ENCODE data around the gene FBXO42.
"Not testable (repeated sequence)": the region's sequence is repeated elsewhere in the genome, so short reads cannot be mapped to it uniquely, and the experiment has no call there.

Gene FBXO42

DNA sequence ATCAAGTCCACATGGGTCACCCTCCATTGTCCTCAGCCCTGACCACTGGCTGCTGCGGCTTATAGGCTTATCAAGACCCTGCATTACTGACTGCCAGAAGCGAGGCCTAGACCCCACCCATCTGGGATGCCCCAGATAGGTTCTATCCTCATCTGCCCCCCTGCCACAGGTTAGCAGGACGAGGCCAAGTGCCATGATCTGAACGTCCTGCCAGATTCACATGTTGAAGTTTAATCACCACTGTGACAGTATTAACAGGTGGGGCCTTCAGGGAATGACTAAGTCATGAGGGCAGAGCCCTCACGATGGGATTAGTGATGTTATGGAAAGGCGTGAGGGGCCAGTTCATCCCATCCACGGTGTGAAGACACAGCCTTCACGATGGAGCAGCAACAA lies 109.1 kb downstream of the FBXO42 start:
- no peak for DNase-seq (ENCODE audit: low read depth)

DNA sequence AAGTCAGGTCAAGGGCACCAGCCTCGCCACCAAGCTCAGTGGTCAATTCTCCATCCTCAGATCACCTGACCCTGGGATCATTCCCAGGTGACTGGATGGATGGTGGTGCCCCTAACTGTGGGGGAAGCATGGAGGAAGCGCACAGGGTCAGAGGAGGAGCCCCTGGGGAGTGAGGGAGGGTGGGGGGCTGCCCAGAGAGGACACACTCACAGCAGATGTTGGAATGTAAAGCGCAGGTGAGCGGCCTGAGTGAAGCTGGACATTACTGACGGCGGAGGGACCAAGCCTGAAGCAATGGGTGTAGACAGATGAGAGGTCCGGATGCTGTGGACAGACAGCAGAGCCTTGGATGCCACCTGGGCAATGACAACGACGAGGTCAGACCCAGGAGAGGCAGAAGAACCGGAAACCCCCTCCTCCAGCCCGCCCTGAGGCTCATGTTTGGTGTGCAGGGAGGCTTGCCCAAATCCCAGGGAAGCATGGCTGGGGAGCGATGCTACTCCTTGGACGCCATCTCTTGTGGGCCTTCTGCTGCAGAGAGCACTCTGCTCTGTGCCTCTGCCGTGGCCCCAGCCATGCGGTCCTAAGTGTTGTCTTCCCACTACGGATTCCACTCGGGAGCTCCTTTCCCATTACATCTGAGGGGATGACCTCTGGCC lies 109.6 kb downstream of the FBXO42 start:
- DNase-seq (ENCODE audit: low read depth), result no peak

DNA sequence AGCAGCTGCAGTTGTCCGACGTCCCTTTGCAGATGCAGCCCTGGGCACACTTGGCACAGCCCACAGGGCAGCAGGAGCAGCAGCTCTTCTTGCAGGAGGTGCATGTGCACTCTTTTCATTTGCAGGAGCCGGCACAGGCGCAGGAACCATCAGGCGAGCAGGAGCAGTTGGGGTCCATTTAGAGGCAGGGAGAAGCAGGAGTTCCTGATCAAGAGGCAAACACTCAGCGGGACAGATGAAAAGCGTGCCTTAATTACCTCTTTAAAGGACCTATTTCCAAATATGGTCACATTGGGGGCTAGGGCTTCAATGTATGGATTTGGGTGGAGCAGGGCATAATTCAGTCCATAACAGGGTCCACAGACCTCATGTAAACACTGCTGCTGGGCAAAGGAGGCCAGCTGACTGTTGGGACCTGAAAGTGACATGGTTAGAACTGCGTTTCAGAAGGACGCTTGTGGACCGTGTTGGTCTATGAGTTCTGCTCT lies 111.0 kb downstream of the FBXO42 start:
- DNase-seq (ENCODE audit: low read depth), result no peak

DNA sequence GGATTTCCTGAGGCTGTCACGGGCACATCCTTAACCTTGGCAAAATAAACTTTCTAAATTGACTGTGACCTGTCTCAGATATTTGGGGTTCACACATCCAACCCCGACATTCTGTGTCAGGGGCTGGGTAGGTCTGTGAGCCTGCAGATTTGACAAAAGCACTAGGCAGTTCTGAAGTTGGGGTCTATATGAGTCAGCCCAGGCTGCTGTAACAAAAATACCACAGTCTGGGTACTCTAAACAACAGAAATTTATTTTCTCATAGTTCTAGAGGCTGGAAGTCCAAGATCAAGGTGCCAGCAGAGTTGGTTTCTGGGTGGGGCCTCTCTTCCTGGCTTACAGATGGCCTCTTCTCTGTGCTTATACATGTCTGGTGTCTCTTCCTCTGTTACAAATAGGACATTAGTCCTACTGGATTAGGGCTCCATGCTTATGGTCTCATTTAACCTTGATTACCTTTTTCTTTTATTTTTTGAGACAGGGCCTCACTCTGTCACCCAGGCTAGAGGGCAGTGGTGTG lies 112.2 kb downstream of the FBXO42 start:
- DNase-seq (ENCODE audit: low read depth), result no peak

DNA sequence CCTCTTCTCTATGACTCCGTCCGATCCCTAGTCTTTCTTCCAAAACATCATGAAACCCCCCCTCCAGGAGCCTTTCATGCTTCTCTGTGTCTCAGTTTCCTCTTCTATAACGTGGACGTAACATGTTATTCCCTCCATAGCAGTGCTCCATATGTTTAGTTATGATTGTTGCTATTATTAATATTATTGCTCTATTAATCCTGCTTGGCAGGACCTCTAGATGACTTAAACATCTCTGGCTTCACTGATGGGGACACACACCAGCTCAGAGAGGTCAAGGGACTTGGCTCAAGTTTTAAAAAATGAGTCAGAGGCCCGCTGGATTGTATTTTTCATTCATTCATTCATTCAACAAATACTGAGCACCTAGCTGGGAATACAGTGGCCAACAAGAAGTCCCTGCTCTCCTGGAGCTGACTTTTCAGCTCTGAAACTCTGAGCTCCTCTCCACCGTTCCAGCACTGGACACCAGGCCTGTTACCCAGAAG lies 114.9 kb downstream of the FBXO42 start:
- no peak for DNase-seq (ENCODE audit: low read depth)

DNA sequence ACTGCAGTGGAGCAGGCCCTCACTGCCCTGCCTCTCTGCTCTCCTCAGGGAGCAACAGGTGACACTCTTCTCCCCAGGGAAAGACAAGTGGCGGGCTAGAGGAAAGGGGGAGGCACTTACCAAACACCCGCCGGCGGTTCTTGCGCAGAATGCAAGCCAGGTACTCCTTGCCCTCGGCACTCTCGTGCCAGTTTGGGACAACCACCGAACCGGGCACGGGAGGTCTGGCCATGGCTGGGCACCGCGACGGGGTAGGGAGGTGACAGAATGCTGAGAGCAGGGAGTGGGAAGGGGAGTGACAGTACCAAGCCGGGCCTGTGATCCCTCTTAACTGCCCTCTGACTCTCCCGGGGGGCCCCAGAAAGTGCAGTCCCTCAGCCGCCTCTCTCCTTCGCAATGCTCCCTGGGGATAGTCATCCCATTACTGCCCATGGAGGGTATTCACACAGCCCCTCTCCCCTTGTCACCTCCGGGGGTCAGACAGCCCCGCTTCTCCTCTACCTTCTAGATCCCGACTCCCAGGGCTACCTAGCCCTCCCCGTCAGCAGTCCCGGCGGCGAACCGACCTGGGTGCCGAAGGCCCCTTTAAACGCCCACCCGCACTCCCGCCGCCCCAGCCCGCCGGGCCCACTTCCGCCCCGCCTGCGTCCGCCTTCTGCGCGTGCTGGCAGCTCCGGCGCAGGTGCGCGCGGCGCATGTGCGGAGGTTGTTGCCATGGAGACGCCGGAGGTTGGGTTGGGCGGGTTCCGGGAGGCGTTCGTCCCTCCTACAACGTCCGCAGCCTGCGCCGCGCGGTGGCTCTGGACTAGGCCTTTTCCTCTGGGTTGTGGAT lies 115.6 kb downstream of the FBXO42 start, which contains the start of gene CPLANE2:
Gene CPLANE2 (minus strand): TSS at position 673 of the 832 bp plus-strand sequence. CDS start 441 bp downstream, at position 232.
- peak; percentile 73 for DNase-seq (ENCODE audit: low read depth)

DNA sequence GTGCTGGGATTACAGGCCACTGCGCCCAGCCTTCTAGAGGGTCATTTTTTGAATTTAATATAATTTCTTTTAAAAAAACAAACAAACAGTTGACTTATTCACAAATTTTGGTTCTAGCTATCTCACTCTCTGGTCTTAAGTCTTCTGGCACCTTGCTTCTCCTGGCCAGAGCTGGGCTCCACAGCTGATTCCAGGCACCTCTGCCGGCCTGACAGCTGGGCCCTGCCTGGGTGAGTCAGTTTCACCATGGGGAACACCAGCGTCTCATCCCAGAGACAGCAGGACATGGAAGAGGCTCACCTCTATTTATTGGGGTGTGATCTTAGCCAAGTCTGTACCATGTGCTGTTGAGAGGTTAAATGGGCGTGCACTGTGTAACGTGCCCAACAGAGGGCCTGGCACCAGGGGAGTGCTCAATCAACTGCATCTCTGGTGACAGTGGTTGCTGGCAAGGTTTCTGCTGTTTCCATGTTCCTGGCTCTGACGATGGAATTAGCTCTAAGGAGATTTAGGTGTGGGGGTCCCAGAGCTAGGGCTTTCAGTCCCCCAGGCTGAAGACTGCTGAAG lies 116.3 kb downstream of the FBXO42 start:
- no peak for DNase-seq (ENCODE audit: low read depth)

DNA sequence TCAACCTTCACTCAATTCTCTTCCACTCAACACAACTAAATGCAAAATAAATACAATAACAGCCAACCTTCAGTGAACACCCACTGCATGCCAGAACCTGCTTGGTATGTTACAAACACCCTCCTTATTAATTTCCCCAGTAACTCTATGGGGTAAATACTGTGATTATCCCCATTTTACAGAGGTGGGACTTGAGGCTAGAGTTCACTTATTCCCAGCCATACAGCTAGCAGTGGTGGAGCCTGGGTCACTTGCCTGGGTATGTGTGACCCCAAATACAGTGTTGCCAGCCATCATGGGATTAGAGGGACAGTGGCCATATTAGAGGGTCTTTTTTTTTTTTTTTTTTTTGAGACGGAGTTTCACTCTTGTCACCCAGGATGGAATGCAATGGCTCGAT lies 116.9 kb downstream of the FBXO42 start:
- no peak for DNase-seq (ENCODE audit: low read depth)

DNA sequence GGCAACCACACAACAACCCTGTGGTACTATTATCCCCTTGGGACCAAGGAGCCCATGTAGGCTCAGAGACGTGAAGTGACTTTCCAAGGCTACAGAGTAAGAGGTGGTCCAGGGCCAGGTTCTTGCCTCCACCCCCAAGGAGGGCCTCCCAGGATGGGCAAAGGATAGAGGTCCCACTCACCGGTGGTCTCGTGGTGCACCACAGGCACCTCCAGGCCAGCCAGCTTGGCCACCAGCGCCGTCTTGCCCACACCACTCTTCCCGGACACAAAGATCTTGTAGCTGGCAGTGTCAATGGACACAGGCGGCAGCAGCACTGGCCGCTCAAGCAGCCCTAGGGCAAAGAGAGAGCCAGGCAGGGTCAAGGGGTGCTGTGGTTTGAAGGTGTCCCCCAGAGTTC lies 118.8 kb downstream of the FBXO42 start:
- no peak for DNase-seq (ENCODE audit: low read depth)

DNA sequence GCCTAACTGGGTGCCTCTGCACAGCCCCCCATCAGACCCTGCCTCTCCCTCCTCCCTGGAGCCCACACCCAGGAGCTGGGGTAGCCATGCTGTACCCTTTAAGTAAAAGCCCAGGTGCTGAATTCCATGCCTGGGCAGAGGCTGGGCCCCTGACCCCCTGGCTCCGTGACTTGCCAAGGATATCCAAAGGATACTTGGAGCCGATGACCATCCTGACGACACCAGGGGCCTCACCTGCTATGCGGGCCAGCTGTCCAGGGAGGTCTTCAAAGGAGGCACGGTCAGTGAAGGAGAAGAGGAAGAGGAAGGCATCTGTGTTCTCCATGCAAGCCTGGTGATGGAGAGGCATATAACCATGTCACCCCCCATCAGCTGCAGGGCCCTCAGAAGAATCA lies 120.0 kb downstream of the FBXO42 start:
- no peak for DNase-seq (ENCODE audit: low read depth)

DNA sequence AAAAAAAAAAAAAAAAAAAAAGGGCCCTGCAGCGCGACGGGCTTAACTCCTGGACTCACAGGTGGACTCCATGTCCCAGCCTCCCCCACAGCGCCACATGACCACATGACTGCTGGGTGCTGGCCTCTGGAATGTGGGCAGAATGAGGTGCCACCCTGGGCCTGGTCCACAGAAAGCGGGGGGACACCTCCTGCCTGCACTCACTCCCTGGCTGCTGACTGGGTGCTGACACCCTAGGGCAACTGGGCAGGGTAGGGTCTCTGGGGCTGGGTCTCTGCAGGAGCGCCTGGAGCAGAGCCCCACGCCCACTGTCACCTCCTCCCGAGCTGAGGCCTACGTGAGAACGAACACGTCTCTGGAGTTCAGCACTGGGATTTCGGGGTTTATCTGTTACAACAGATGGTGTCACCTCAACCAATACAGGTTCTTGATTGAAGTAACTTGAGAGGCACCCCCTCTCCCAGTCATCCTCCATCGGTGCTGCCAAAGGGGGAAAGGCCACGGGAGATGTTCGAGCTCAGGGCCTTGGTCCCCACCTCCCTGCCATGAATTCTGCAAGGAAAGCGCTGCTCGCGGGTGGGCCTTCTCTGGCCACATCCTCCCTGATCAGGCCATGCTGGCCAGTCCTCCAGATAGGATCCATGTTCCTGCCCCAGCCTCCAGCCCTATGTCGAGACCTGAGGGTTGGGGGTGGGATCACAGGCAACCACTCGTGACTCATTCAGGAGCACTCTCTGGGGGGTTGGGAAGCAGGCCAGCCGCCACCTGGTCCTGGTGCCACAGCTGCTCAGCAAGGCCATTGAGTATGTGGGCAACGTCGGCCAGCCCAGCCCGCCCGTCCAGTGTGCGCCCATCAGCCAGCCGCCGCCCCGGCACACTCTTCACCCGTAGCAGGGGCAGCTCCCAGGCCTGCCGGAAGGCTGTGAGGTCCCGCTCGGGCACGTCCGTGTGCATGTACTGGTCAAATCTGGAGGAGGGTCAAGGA lies 120.7 kb downstream of the FBXO42 start:
- DNase-seq (ENCODE audit: low read depth), result no peak

DNA sequence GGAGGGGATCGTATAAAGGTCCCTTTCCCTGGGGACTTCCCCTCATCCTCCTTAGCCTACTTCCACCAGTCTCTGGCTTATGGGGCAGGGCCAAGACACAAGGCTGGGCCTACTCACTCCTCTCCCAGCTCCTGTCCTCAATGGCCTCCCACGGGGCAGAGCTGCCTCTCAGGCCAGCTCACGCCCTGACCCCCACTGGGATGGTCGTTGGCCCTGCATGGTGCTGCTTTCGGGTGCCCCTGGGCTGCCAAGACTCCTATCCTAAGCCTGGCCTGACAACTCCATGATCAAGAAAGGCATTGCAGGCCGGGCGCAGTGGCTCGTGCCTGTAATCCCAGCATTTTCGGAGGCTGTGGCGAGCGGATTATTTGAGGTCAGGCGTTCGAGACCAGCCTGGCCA lies 121.5 kb downstream of the FBXO42 start:
- no peak for DNase-seq (ENCODE audit: low read depth)

DNA sequence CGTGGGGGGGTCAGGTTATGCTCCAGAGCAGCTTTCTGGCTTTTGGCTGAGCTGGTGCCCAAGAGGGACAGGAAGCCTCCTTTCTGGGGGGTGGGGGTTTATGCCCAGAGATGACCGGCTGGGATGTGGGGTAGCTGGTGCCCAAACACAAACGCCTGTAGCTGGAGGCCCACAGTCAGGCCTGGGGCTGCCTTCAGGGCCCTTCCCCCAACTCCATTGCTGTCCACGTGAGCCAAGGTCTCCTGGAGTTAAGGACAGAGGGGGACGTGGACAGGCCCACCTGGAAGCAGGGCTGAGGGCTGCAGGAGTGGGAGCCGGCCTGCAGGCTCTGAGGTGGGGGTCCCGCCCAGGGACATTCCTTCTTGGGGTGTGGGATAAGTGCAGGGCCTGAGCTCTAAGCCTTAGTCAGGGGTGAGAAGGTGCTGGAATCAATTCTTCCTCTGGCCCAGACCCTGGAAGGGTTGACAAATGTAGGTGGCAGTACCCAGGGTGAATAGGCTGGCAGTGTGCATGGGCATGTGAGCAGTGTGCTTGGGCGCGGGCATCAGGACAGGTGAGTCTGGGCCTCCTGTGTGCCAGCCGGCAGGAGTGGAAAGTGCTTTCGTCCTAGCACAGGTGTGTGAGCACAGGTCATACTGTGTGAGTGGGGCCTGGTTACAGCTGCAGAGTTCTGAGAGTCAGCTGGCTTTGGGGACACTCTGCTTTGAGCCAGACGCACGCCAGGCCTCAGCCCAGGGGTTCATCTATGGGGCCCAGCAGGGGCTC lies 122.1 kb downstream of the FBXO42 start:
- no peak for DNase-seq (ENCODE audit: low read depth)

DNA sequence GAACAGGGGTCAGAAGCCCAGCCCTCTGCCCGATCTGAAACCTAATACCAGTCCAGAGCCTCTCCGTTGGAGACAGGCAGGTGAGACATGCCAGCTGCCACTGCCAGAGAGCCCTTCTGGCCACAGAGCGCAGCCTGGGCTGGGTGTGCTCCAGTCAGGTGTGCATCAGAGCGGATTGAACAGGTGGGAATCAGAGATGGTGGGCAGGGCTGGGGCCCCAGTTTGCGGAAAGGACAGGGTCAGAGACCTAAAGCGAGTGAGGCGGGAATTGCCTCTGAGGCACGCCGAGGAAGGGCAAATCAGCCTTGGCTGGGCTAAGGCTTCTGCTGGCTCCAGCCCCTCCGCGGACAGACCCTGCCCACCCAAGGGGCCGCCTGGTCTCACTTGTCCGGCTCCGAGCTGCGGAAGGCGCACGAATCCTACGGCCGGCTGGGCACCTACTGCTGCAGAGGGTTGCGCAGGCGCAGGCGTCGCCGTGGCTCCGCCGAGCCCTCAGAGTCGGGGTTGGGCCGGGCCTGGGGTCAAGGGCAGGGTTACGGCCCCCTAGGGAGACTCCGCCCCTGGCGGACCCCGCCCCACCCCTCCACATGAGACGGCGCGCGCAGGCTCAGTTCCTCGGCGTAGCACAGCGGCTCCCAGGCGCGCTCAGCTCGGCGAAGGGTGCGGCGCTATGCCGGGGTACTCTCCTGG lies 125.6 kb downstream of the FBXO42 start:
- DNase-seq (ENCODE audit: low read depth), result no peak

DNA sequence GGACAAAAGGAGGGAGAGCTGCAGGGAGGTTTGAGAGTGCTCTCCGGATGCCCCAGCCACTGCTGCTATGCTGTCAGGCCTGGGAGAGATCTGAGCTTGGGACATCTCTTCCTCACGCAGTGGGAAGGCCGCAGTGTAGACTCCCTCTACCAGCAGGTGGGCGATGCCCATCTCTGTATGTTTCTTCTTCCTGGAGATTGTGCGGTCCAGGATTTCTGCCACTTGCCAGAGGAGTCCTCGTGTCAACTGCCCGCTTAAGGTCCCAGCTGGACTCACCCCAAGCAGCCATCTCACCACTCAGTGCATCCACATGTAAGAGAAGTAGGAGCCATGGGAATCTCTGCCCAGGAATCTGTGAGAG lies 126.2 kb downstream of the FBXO42 start:
- no peak for DNase-seq (ENCODE audit: low read depth)

DNA sequence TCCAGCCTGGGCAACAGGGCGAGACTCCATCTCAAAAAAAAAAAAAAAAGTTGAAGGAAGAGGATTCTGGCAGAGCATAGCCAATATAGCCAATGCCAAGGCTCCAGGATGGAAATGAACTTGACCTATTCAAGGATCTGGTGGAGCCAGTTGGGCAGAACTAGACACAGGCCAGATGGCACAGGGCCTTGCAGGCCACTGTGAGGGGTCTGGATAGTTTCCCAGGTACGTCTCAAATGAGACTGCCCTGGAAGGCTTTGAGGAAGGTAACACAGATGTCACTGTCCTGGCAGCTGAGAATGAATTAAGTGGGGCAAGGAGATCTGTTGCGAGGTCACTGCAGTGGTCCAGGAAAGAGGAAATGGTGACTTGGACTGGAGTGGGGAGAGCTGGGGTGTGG lies 127.8 kb downstream of the FBXO42 start:
- no peak for DNase-seq (ENCODE audit: low read depth)

DNA sequence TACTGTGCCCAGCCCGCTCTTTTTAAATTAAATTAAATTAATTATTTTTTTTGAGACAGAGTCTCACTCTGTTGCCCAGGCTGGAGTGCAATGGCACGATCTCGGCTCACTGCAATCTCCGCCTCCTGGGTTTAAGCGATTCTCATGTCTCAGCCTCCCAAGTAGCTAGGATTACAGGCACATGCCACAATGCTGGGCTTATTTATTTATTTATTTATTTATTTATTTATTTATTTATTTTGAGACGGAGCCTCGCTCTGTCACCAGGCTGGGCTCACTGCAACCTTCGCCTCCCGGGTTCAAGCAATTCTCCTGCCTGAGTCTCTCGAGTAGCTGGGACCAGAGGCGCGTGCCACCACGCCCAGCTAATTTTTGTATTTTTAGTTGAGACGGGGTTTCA lies 129.6 kb downstream of the FBXO42 start:
- DNase-seq (ENCODE audit: low read depth), result not testable (repeated sequence)

DNA sequence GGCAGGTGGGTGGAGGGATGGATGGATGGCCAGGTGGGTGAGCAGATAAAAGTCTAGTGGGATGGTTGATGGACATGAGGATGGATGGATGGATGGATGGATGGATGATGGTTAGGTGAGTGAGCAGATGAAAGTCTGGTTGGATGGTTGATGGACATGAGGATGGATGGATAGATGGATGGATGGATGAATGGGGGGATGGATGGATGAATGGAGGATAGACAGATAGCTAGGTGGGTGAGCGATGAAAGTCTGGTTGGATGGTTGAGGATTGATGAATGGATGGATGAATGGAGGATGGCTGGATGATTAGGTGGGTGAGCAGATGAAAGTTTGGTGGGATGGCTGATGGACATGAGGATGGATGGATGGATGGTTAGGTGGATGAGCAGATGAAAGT lies 130.8 kb downstream of the FBXO42 start:
- DNase-seq (ENCODE audit: low read depth), result no peak

DNA sequence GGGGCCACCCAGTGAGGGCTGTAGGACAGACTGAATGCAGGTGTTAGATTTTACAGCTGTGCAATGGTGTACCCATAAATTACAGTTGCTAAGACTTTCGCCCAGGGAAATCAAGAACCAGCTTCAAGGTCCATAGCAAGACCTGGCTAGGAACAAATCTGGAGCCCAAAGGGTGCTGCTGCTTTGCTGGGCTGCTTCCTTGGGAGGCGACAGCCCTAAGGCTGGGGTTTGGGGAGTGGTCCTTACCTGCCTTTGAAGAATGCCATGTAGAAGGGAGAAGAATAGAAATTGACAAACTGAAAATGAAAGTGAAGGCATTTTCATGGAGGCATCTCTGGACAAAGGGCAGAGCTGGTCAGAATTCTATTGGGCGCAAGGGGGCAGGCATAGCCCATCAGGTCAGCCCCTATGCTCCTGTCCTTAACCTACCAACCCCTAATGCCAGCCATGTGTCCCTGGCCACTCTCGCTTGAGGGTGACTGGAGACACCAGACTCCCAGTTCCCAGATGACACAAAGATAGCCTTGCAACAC lies 132.2 kb downstream of the FBXO42 start:
- DNase-seq (ENCODE audit: low read depth), result no peak

DNA sequence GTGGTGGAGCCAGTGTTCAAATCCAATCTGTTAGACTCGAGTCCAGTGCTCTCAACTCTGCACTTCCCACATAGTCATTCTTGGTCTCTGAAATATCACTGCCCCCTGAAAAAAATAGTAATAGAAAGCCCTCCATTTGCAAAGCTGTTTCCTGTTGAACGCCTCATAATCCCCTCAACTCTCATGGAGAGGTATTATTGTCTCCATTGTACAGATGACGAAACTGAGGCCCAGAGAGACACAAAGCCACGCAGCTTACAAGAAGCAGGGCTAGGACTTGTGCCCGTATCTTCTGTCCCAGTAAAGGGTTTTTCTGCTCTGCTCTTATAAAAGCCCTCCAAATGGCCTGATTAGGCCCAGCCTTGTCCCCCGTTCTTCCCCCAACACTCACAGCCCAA lies 133.6 kb downstream of the FBXO42 start:
- DNase-seq (ENCODE audit: low read depth), result no peak
